22Rv1 (cell line): Measurements from ENCODE around the gene COMMD9.

Source experiments
- CTCF ChIP-seq: fragments of 450-650 bp; IDR thresholded peaks from 2 replicates; pipeline ENCODE4 v1.5.1; 2017; ENCODE audit warnings: mild to moderate bottlenecking
- ZFX ChIP-seq: fragments of 450-650 bp; IDR thresholded peaks from 2 replicates; pipeline ENCODE4 v1.6.1; 2017; ENCODE audit warnings: antibody characterized with exemption, borderline replicate concordance

GRCh38 chr11:36313750-36314433 is 24.7 kb upstream of the COMMD9 start:
- no peak for TF ChIP-seq CTCF
- no peak for TF ChIP-seq ZFX
